Measurements from ENCODE around the gene NDEL1. TPM values are rescaled to one million over a fixed set of nuclear protein-coding genes. Genes with fewer than 3 reads are reported as not detected.

Gene NDEL1
- total RNA-seq, 4 donors from 2014 or later: 31.3 to 60.6 (median 41.5) TPM

DNA sequence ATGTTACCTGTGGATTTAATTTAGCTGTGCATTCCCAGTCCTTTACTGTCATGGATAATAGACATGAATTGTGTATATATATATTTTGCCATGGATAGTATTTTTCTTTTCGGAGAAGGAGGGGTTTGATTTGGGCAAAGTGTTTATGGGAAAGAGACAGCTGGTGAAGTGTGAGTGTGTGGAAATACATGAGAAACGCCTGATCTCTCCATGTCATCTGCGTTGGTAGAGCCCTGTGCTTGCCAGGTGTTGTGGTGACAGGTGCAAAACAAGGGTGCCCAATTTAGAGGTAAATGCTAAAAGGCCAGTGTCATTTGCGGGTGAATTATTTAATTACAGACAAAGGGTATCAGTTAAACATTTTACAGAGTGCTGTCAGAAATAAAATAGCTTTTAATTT is 23.4 kb downstream of the NDEL1 start:
- in situ Hi-C loops (cut with MboI; ENCODE audit: low sequenced_read_pairs in 4 of 4) (no loop called here), intact Hi-C loops (cut with DNase I; ENCODE audit: low total_unique reads) (no loop called here)
- ATAC-seq (peak in 1 of 2 donors; percentile 53), DNase-seq (no peak)
- no peak for TF ChIP-seq POLR2A (IDR thresholded peaks at IDR 0.05)
- TF ChIP-seq, protein P1, sequence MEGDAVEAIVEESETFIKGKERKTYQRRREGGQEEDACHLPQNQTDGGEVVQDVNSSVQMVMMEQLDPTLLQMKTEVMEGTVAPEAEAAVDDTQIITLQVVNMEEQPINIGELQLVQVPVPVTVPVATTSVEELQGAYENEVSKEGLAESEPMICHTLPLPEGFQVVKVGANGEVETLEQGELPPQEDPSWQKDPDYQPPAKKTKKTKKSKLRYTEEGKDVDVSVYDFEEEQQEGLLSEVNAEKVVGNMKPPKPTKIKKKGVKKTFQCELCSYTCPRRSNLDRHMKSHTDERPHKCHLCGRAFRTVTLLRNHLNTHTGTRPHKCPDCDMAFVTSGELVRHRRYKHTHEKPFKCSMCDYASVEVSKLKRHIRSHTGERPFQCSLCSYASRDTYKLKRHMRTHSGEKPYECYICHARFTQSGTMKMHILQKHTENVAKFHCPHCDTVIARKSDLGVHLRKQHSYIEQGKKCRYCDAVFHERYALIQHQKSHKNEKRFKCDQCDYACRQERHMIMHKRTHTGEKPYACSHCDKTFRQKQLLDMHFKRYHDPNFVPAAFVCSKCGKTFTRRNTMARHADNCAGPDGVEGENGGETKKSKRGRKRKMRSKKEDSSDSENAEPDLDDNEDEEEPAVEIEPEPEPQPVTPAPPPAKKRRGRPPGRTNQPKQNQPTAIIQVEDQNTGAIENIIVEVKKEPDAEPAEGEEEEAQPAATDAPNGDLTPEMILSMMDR (IDR thresholded peaks at IDR 0.05 in 4 of 5, conservative IDR thresholded peaks at IDR 0.05 in 1 of 5): no peak
- H3K9me3 ChIP-seq: no peaks in the 10 kb centered on the region
- no peak overlapping the region for H3K27ac ChIP-seq
- H3K4me3 ChIP-seq: no peak overlapping the region
- no peaks in the 10 kb centered on the region for H3K27me3 ChIP-seq
- peaks cover 0 to 93% of the 10 kb centered on the region in 2 donors for H3K36me3 ChIP-seq
- peaks cover 7 to 12% of the 10 kb centered on the region in 2 donors for H3K4me1 ChIP-seq

DNA sequence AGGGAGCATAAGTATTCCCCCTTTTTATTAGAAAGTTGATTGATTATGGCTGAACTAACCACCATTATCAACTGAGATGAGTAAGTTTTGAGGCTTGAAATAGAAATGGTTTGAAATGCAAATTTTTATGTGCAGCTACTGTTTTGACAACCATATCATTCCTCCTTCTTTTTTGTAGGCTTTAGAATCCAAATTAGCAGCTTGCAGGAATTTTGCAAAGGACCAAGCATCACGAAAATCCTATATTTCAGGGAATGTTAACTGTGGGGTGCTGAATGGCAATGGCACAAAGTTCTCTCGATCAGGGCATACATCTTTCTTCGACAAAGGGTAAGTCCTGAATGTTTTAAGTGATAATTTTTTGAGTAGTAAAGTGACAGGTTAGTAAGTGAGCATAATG is 24.1 kb downstream of the NDEL1 start:
- ATAC-seq (no peak), DNase-seq (no peak)
- Histone ChIP-seq H3K27ac (no peak overlapping the region), H3K27me3 (no peaks in the 10 kb centered on the region), H3K4me3 (no peak overlapping the region), H3K9me3 (no peaks in the 10 kb centered on the region), H3K4me1 (peaks cover 6 to 7% of the 10 kb centered on the region in 2 donors), H3K36me3 (peaks cover 0 to 95% of the 10 kb centered on the region in 2 donors)
- intact Hi-C loops (cut with DNase I; ENCODE audit: low total_unique reads): no loop called here
- TF ChIP-seq POLR2A (IDR thresholded peaks at IDR 0.05): no peak
- TF ChIP-seq, protein P1 (IDR thresholded peaks at IDR 0.05 in 4 of 5, conservative IDR thresholded peaks at IDR 0.05 in 1 of 5): no peak
- in situ Hi-C loops (cut with MboI; ENCODE audit: low sequenced_read_pairs in 4 of 4): no loop called here

DNA sequence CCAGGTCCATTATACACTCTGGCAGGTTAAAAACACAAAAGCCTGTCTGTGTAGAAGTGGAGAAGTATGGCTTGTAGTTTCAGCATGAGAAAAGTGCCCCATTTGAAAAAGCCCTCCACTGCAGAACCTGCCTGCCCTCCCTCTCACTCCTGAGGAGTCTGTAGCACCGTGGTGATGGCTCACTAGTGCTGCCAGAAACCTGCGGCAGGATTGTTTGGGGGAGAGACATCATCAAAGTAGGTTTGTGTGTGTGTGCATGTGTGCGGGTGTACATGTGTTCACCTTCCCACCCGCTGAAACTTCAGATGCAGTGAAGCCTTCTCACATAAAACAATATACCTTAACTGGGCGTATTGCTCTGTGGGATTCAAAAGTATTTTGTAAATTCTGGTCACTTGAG is 26.9 kb downstream of the NDEL1 start:
- in situ Hi-C loops (cut with MboI; ENCODE audit: low sequenced_read_pairs in 4 of 4) (no loop called here), intact Hi-C loops (cut with DNase I; ENCODE audit: low total_unique reads) (no loop called here)
- H3K4me1 ChIP-seq: peaks cover 12 to 15% of the 10 kb centered on the region in 2 donors
- no peak overlapping the region for H3K4me3 ChIP-seq
- H3K9me3 ChIP-seq: no peaks in the 10 kb centered on the region
- ATAC-seq (no peak), DNase-seq (no peak)
- H3K36me3 ChIP-seq: peaks cover 0 to 85% of the 10 kb centered on the region in 2 donors
- no peaks in the 10 kb centered on the region for H3K27me3 ChIP-seq
- H3K27ac ChIP-seq: peak overlapping the region in 1 of 4 donors; percentile 15
- TF ChIP-seq, protein P1 (IDR thresholded peaks at IDR 0.05 in 4 of 5, conservative IDR thresholded peaks at IDR 0.05 in 1 of 5): no peak
- TF ChIP-seq POLR2A (IDR thresholded peaks at IDR 0.05): no peak

DNA sequence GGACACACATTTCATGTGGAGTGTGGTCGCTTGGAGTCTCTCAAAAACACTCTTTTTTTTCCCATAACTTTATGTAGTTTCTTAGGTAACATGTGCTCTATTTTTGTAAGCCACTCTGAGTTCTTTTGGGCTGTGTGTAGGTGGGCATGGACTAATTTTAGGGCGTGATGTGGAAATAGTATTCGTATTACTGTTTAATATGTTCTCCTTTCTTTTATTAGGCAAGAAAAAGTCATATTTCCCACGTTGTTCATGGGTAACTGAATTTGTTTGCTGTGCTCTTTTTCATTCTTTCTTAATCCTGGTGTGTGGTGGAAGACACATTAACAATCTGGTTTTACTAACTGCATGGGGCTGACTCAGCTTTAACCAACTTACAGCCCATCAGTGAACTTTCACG is 27.4 kb downstream of the NDEL1 start:
- Histone ChIP-seq H3K36me3 (peaks cover 0 to 82% of the 10 kb centered on the region in 2 donors), H3K27ac (peak overlapping the region in 1 of 4 donors; percentile 15), H3K4me1 (peaks cover 15 to 18% of the 10 kb centered on the region in 2 donors), H3K9me3 (no peaks in the 10 kb centered on the region), H3K4me3 (no peak overlapping the region), H3K27me3 (no peaks in the 10 kb centered on the region)
- TF ChIP-seq, protein P1 (IDR thresholded peaks at IDR 0.05 in 4 of 5, conservative IDR thresholded peaks at IDR 0.05 in 1 of 5): no peak
- no peak for TF ChIP-seq POLR2A (IDR thresholded peaks at IDR 0.05)
- DNase-seq (no peak), ATAC-seq (peak in 1 of 2 donors; percentile 12)
- in situ Hi-C loops (cut with MboI; ENCODE audit: low sequenced_read_pairs in 4 of 4) (no loop called here), intact Hi-C loops (cut with DNase I; ENCODE audit: low total_unique reads) (no loop called here)

DNA sequence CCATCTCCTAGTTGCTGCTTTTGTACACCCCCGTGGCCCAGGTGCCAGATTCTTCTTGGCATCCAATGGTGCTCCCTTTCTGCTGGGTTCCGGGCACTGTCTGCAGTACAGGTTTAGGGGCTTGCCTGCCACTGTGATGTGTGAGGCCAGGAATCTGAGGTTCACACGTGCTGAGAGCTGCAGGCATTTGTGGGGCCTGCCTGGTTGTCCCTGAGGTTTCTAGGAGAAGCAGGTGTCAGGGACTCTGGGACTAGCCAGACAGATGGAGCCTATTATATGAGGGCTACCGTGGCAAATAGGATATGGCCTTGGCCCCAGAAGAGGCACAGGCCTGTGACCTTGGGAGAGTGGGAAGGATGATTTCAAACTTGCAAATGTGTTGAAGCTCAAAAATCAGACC is 29.3 kb downstream of the NDEL1 start:
- Histone ChIP-seq H3K27ac (no peak overlapping the region), H3K9me3 (no peaks in the 10 kb centered on the region), H3K27me3 (no peaks in the 10 kb centered on the region), H3K4me1 (peaks cover 23 to 29% of the 10 kb centered on the region in 2 donors), H3K36me3 (peaks cover 0 to 64% of the 10 kb centered on the region in 2 donors), H3K4me3 (no peak overlapping the region)
- intact Hi-C loops (cut with DNase I; ENCODE audit: low total_unique reads): no loop called here
- ATAC-seq (no peak), DNase-seq (no peak)
- in situ Hi-C loops (cut with MboI; ENCODE audit: low sequenced_read_pairs in 4 of 4): no loop called here
- TF ChIP-seq, protein P1 (IDR thresholded peaks at IDR 0.05 in 4 of 5, conservative IDR thresholded peaks at IDR 0.05 in 1 of 5): no peak
- TF ChIP-seq POLR2A (IDR thresholded peaks at IDR 0.05): no peak
